DND-41 (cell line): ENCODE results near the gene ST6GALNAC6.

Experiments
- CTCF ChIP-seq: IDR thresholded peaks from 2 replicates; pipeline ENCODE4 v1.5.1; 2012; ENCODE audit warnings: borderline replicate concordance, low read length, moderate library complexity, mild to moderate bottlenecking; ENCODE audit not compliant: poor library complexity, severe bottlenecking; ENCODE audit errors: extremely low read depth
- EZH2 ChIP-seq: IDR thresholded peaks from 3 replicates; pipeline ENCODE4 v1.6.1; 2012; ENCODE audit warnings: borderline replicate concordance, low read depth, mild to moderate bottlenecking, moderate library complexity, low read length, inconsistent platforms; ENCODE audit not compliant: severe bottlenecking

GRCh38 chr9:127946728-127947127 lies 47.3 kb upstream of the ST6GALNAC6 start:
- TF ChIP-seq EZH2 (no peak), CTCF (no peak)
